K562 (cell line): ENCODE results near the gene LRP1B.

Experiments used
- E2F4 ChIP-seq: sonication (generic); formaldehyde crosslinking; IDR thresholded peaks from 2 replicates; pipeline ENCODE4 v1.8.0; 2022; ENCODE audit warnings: mild to moderate bottlenecking, low read depth, missing genetic modification reagents
- FOXJ3 ChIP-seq: sonication (generic); formaldehyde crosslinking; IDR thresholded peaks from 2 replicates; pipeline ENCODE4 v1.4.0; 2020; ENCODE audit warnings: mild to moderate bottlenecking, missing genetic modification reagents
- FOXM1 ChIP-seq, 2 experiments: fragments of 450-650 bp in 1 of 2; sonication (generic) in 1 of 2; formaldehyde crosslinking in 1 of 2; IDR thresholded peaks; 2 replicates each; pipeline versions ENCODE4 v1.6.1 to v1.9.0; 2017 to 2022; ENCODE audit warnings: low read depth in 2 of 2, mild to moderate bottlenecking in 2 of 2, missing genetic modification reagents in 1 of 2, moderate library complexity in 1 of 2
- POLR2A ChIP-seq: fragments of 450-650 bp; conservative IDR thresholded peaks from 2 replicates; pipeline ENCODE4 v1.6.1; 2016
- SMAD4 ChIP-seq: fragments of 250-450 bp; sonication (Bioruptor Pico); conservative IDR thresholded peaks from 2 replicates; pipeline ENCODE4 v1.8.0; 2021; ENCODE audit warnings: inconsistent platforms, mild to moderate bottlenecking, moderate library complexity
- ZBTB40 ChIP-seq, 2 experiments: fragments of 450-650 bp in 1 of 2; sonication (generic) in 1 of 2; formaldehyde crosslinking in 1 of 2; IDR thresholded peaks; 2 replicates each; pipeline versions ENCODE4 v1.7.1 to v1.9.0; 2016 to 2022; ENCODE audit warnings: inconsistent platforms in 1 of 2, mild to moderate bottlenecking in 1 of 2, missing genetic modification reagents in 1 of 2
- ZNF175 ChIP-seq: fragments of 200-800 bp; sonication (Bioruptor generic); IDR thresholded peaks from 2 replicates; pipeline ENCODE4 v1.6.1; 2016; ENCODE audit warnings: low read depth, mild to moderate bottlenecking, missing genetic modification characterization, missing compliant biosample characterization
- ZNF764 ChIP-seq: fragments of 250-450 bp; sonication (Bioruptor Pico); IDR thresholded peaks from 2 replicates; pipeline ENCODE4 v1.4.0; 2020; ENCODE audit warnings: low read depth, mild to moderate bottlenecking, moderate library complexity

GRCh38 chr2:141942006-141942789 is 188.6 kb downstream of the LRP1B start:
- TF ChIP-seq ZNF175 (CRISPR knock-in tag) = no peak
- TF ChIP-seq E2F4 (CRISPR knock-in tag) = no peak
- TF ChIP-seq FOXJ3 (CRISPR knock-in tag) = no peak
- TF ChIP-seq SMAD4 (CRISPR knock-in tag) = no peak
- TF ChIP-seq ZNF764 = no peak
- no peak for TF ChIP-seq FOXM1 (IDR thresholded peaks at IDR 0.05; ENCODE audit: low read depth)
- TF ChIP-seq FOXM1 (CRISPR knock-in tag; IDR thresholded peaks at IDR 0.05; ENCODE audit: low read depth) = no peak
- no peak for TF ChIP-seq POLR2A
- no peak for TF ChIP-seq ZBTB40 (IDR thresholded peaks at IDR 0.05)
- no peak for TF ChIP-seq ZBTB40 (CRISPR knock-in tag; IDR thresholded peaks at IDR 0.05)
